GM12873 (cell line): ENCODE data around the gene GPR108.

Source experiments
- TF ChIP-seq, protein P1 (sequence below): IDR thresholded peaks from 2 replicates; pipeline ENCODE4 v1.5.1; 2012; ENCODE audit warnings: low read depth, mild to moderate bottlenecking, moderate library complexity, low read length, control low read depth; ENCODE audit not compliant: insufficient read depth; ENCODE audit errors: missing control alignments

GPR108 gene

DNA sequence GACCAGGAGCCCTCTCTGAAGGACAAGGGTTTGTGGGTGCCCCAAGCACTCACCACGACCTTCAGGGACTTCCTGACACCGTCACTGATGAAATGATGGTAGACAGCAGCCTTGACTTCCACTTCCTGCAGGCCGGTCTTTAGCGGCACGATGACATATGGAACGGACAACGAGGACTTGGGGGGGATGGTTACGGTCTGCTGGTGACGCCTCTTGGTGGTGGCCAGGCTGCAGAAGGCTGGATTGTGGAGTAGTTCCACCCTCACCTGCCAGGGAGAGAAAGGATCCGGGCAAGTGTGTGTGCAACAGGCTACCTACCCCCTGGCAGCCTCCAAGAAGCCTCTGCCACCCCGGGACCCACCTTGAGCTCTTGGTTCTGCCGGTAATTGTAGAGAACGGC is 40.1 kb downstream of the GPR108 start:
- TF ChIP-seq, protein P1, sequence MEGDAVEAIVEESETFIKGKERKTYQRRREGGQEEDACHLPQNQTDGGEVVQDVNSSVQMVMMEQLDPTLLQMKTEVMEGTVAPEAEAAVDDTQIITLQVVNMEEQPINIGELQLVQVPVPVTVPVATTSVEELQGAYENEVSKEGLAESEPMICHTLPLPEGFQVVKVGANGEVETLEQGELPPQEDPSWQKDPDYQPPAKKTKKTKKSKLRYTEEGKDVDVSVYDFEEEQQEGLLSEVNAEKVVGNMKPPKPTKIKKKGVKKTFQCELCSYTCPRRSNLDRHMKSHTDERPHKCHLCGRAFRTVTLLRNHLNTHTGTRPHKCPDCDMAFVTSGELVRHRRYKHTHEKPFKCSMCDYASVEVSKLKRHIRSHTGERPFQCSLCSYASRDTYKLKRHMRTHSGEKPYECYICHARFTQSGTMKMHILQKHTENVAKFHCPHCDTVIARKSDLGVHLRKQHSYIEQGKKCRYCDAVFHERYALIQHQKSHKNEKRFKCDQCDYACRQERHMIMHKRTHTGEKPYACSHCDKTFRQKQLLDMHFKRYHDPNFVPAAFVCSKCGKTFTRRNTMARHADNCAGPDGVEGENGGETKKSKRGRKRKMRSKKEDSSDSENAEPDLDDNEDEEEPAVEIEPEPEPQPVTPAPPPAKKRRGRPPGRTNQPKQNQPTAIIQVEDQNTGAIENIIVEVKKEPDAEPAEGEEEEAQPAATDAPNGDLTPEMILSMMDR = no peak

DNA sequence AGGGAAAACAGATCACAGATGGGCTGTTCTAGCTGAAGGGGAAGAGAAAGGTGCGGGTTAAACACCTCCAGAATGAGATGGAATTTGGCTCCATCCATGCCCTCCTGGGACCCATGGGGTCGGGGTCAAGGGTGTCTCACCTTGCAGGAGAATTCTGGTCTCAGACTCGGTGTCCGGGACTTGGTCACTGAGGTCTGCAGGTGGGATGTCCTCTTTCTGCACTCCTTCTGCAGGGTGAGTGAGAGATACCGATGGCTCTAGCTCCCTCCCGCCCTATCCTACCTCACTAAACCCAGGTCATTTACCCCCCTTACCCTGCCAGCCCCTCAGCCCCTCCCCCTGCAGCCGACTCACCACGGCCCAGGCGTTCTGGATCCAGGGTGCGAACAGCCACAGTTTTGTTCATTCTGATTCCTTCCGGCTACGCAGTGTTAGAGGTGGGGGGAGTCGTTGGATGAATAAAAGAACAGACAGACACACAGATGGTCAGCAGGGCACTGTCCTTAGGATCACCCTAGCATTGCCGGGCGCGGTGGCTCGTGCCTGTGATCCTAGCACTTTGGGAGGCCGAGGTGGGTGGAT is 41.0 kb downstream of the GPR108 start:
- TF ChIP-seq, protein P1 = no peak

DNA sequence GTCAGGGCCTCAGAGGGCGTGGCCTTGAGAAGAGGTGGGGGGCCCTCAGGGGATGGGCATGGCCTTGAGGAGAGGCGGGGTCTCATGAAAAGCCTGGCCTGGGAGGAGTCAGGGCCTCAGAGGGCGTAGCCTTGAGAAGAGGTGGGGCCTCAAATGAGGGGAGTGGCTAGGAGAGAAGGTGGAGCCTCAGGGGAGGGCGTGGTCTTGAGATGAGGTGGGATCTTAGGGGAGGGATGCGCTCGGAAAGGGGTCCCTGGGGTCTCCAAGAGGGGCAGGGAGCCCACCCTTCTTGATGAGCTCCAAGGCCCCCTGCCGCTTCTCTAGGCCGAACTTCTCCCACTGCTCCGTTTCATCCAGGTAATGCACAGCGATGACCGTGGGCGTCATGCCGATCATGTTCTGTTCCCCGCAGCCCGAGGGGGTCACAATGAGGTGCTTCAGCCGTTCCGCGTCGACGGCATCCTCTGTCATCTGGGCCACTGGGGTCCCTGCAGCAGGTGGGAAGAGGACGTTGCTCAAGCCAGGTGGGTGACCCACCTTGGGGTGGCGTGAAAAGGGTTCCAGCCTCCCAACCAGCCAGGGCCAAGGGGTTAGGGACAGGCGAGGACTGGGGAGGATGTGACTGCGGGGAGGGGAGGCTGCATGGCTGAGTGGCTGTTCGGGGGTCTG is 43.1 kb downstream of the GPR108 start:
- TF ChIP-seq, protein P1 = no peak

DNA sequence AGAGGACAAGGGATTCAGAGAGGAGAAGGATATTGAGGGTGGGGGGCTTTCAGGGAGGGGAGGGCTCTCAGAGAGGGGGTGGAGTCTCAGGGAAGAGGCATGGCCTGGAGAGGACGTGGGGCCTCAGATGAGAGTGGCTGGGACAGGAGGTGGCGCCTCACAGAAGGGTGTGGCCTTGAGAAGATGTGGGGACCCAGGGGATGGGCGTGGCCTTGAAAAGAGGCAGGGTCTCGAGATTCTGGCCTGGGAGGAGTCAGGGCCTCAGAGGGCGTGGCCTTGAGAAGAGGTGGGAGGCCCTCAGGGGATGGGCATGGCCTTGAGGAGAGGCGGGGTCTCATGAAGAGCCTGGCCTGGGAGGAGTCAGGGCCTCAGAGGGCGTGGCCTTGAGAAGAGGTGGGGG is 43.7 kb downstream of the GPR108 start:
- TF ChIP-seq, protein P1 = no peak

DNA sequence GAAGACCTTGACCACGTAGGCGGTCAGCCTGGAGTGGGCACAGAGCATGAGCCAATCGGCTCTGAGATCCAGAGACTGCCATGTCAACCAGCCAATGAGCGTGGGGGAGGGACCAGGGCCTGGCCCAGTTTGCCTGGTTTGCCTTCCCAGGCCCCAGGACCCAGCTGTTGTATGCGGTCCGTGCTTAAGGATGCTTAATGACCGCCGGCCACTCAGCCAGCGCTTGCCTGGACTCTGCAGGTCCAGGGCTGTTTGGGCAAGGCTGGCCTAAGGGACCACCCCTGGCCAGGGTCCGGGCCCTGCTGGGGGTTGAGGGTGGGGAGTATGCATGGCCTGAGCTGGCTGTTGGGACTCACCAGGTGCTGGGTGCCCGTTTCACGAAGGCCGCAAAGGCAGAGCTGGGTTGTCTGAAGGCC is 44.3 kb downstream of the GPR108 start:
- TF ChIP-seq, protein P1 = no peak

DNA sequence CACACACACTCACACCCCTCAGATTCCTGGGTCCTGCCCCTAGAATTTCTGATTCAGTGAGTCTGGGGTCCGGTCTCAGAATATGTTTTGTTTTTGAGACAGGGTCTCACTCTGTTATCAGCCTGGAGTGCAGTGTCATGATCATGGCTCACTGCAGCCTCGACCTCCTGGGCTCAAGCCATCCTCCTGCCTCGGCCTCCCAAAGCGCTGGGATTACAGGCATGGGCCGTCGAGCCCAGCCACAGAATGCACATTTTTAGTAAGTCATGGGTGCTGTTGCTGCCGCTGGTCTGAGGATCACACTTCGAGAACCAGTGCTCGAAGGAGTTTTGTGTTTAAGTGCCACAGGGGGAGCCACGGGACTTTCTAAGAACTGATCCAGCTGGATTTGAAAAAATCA is 45.4 kb downstream of the GPR108 start:
- TF ChIP-seq, protein P1 = no peak

DNA sequence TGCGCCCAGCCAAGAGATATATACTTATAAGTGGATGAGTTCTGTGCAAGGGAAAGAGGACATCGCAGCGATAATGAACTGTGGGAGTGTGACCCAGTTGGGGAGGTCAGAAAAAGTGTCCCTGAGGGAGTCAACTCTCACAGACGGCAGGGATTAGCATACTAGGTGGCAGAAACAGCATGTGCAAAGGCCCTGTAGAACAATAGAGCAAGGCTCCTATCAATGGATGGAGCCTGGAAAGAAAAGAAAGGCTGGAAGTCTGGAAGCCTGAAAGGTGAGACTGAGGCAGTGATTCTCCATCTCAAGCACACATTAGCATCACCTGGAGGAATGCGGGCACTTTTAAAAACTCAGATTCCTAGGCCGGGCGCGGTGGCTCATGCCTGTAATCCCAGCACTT is 46.0 kb downstream of the GPR108 start:
- TF ChIP-seq, protein P1 = no peak
